SK-N-SH treated with all-trans-retinoic acid at 6 μM for 48 hours (cell line): ENCODE data around the gene NUDT1.

Experiments
- CSDC2 ChIP-seq: fragments of 250-450 bp; sonication (Bioruptor Pico); IDR thresholded peaks from 2 replicates; pipeline ENCODE4 v1.5.0; 2020; ENCODE audit warnings: mild to moderate bottlenecking, moderate library complexity
- ESRRG ChIP-seq: fragments of 250-450 bp; sonication (Bioruptor Pico); IDR thresholded peaks from 2 replicates; pipeline ENCODE4 v1.6.1; 2021; ENCODE audit warnings: mild to moderate bottlenecking
- RARB ChIP-seq: fragments of 250-450 bp; sonication (Bioruptor Pico); IDR thresholded peaks from 2 replicates; pipeline ENCODE4 v1.8.0; 2021; ENCODE audit warnings: mild to moderate bottlenecking, moderate library complexity
- TCF4 ChIP-seq: fragments of 250-450 bp; sonication (Bioruptor Pico); IDR thresholded peaks from 2 replicates; pipeline ENCODE4 v1.8.0; 2021; ENCODE audit warnings: mild to moderate bottlenecking, moderate library complexity, borderline replicate concordance
- ZFP3 ChIP-seq: fragments of 250-450 bp; sonication (Bioruptor Pico); IDR thresholded peaks from 2 replicates; pipeline ENCODE4 v1.5.0; 2020; ENCODE audit warnings: mild to moderate bottlenecking, moderate library complexity
- ZFP30 ChIP-seq: fragments of 450-650 bp; formaldehyde crosslinking; IDR thresholded peaks from 2 replicates; pipeline ENCODE4 v1.5.0; 2022; ENCODE audit warnings: mild to moderate bottlenecking, moderate library complexity
- ZNF565 ChIP-seq: fragments of 450-650 bp; formaldehyde crosslinking; conservative IDR thresholded peaks from 2 replicates; pipeline ENCODE4 v1.5.0; 2020; ENCODE audit warnings: low read depth, mild to moderate bottlenecking, moderate library complexity

DNA sequence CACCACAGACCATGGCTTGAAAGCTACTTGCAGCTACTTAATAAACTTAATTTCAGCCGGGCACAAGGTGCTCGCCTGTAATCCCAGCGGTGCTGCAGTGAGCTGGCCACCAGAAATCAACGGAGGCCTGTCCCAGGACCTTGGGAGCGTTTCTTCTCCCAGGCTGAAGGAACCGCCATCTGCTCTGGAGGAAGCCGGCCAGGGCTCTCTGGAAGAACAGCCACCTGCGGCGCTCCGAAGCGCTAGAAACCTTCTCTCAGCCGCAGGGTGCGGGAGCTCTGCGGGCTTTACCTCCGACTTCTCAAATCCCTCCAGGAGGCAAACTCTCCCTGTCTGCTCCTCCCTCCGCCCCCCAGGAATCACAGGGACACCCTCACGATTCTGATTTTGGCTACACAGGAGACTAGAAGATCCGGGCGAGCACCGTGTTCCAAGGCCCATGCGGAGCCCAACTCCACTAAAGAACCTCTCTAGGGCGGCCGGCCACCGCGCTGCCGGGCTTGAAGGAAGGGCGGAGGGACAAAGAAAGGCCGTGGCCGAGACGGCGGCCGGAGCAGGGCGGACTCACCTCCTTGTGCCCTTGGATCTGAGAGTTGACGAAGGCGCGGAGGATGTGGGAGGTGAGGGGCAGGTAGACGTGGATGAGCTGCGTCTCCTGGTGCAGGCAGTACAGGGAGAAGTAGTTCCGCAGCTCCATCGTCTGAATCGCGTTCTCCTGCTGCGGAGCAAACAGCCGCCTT, 14.4 kb downstream of the NUDT1 start:
- no peak for TF ChIP-seq RARB (CRISPR knock-in tag)
- TF ChIP-seq TCF4 = no peak
- no peak for TF ChIP-seq ZNF565 (CRISPR knock-in tag)
- TF ChIP-seq ESRRG (CRISPR knock-in tag) = no peak
- TF ChIP-seq CSDC2 (CRISPR knock-in tag) = no peak
- TF ChIP-seq ZFP30 (CRISPR knock-in tag) = no peak
- no peak for TF ChIP-seq ZFP3 (CRISPR knock-in tag)
